Measurements from ENCODE around the gene TMEM170B. TPM values are rescaled to one million over a fixed set of nuclear protein-coding genes. Genes with fewer than 3 reads are reported as not detected.
A peak's percentile ranks its signal among the peaks of the same experiment; 100 is the strongest.

Gene TMEM170B
- total RNA-seq, 1 donor from 2014 or later: 11.6 TPM

DNA sequence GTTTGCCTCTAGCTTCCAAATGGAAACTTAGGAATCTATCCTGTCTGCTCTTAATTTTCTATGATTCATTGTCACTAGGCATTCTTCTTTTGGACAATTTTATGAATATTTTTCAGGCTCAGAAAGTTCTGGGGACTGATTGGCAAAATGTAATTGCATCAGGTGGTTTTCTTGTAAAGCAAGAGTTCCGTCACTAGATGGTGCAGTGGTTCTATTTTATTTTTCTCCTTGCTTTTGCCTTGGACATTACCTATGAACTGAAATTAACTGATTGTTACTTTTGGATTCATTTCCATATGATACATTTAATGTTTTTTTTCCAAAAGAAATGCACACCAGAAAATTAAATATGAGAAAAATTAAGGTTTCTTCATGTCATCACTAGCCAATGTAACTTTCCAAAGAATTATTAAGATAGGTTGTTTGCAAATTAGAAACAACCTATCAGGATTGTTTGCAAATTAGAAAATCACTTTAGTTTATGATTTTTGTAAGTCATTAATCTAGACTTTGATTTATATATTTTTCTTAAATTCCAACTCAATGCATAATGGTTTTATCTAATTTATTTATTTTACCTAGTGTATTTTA lies 48.0 kb downstream of the TMEM170B start:
- DNase-seq (ENCODE audit: low spot score): peak; percentile 83

DNA sequence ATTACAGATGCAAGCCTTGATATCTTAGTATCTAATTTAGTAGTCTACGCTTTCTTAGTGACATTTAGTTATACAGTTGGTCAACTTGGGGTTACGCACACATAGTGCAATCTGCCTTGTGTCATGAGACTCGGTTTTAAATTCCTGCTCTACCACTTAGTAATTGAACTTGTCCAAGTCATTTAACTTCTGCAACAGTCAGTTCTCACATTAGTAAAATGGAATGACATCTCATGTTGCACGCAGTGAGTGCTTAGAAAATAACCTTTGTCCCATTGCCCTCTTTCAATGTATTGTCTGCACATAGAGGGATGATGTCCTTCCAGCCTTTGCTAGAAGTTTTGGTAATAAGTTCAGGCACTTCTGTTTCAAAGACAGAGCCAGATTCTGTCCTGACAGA lies 48.6 kb downstream of the TMEM170B start:
- no peak for DNase-seq (ENCODE audit: low spot score)

DNA sequence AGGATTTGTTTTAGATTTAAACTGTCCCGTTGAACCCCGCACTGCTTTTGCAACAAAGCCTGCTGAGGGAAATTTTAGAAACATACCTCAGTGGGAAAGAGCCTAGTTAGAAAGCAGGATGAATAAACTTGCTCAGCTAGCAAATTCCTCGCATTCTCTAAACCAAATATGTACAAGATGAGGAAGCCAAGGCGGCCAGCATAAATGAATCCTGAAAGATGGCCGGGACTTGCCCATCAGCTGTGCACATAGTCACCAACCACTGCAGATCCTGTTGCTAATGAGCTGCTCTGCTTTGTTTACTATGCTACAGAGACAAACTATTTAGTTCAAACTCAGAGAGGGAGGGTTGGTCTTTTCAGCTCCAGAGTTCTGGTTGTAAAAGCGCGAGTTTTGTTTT lies 49.0 kb downstream of the TMEM170B start:
- DNase-seq (ENCODE audit: low spot score): peak; percentile 66

GRCh38 chr6:11589261-11589660 lies 51.7 kb downstream of the TMEM170B start:
- DNase-seq (ENCODE audit: low spot score): no peak

GRCh38 chr6:11592294-11592906 lies 54.9 kb downstream of the TMEM170B start:
- DNase-seq (ENCODE audit: low spot score): peak; percentile 68

GRCh38 chr6:11593096-11593495 lies 55.5 kb downstream of the TMEM170B start:
- DNase-seq (ENCODE audit: low spot score): no peak

- DNase-seq (ENCODE audit: low spot score): no peak
Observed at GRCh38 chr6:11595903-11596302, 58.4 kb downstream of the TMEM170B start.

- DNase-seq (ENCODE audit: low spot score): no peak
Observed at GRCh38 chr6:11596640-11597237, 59.2 kb downstream of the TMEM170B start.

DNA sequence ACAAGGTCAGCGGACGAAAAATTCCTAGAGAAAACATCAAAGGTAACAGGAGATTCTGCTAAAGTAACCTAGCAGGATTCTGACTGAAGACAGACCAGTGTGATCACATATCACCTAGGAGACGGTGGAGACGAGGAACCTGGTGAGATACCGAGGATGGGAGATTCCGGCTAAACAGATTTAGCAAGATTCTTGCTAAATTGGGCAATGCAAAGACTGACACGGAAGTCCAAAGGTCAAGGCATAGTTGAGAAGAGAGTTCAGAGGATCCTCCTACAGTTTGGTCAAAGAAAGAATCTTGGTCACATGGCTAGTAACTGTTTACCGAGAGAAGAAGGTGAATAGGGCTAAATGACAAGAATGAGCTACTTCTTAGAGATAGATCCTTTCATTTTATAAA lies 61.1 kb downstream of the TMEM170B start:
- peak; percentile 52 for DNase-seq (ENCODE audit: low spot score)

- no peak for DNase-seq (ENCODE audit: low spot score)
Observed at GRCh38 chr6:11600251-11600650, 62.7 kb downstream of the TMEM170B start.

DNA sequence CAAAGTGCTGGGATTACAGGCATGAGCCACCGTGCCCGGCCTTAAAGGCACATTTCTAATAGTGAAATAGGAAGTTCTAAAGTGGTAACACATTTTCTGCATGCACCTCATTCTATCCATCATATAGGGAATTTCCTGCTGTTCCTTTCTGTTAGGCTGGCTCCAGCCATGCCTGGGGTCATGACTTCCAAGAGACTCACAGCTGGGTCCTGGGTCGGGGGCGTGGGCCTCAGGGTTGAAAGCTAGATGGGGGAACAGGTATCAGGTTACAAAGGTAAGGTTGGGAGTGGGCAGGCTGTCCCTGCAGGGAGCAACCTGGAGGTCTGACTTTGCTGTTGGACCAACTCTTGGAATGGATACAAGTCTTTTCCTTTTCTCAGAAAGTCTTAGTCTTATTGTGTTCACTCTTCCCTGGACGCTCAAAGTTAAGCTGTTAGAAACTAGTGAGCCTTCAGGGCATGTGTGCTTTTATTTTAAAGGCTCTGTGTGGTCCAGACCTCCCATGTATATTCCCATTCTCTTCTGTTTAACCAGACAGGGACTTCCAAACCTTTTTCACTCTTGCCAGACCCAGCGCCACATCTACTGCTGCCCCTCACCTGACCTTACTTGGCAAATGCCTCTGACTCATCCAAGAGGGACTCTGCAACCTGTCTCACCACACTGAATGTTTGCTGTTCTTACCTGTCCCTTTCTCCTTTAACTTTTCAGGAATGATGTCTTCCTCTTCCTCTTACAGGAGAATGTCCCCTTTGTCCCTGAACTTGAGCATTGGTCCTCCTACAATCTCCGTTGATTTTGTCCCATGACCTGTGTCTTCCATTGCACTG lies 64.4 kb downstream of the TMEM170B start:
- DNase-seq (ENCODE audit: low spot score): no peak

DNA sequence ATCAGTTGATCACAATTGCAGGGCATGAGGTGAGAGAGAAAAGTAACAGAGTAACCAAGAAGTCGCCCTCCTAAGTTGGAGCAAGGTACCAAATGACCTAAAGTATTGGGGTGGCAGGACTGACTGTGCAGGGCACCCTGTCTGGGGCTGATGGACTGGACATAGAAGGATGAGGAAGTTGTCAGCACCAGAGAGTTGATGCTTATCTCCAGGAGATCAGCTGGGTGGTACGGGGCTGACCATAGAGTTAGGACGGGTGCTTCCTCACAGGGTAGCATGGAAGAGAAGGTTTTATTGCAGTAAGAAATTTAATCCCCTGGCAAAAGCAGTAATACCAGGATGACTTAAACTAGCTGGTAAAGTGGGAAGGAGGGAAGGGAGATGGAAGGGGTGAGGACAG lies 66.7 kb downstream of the TMEM170B start:
- DNase-seq (ENCODE audit: low spot score): no peak

DNA sequence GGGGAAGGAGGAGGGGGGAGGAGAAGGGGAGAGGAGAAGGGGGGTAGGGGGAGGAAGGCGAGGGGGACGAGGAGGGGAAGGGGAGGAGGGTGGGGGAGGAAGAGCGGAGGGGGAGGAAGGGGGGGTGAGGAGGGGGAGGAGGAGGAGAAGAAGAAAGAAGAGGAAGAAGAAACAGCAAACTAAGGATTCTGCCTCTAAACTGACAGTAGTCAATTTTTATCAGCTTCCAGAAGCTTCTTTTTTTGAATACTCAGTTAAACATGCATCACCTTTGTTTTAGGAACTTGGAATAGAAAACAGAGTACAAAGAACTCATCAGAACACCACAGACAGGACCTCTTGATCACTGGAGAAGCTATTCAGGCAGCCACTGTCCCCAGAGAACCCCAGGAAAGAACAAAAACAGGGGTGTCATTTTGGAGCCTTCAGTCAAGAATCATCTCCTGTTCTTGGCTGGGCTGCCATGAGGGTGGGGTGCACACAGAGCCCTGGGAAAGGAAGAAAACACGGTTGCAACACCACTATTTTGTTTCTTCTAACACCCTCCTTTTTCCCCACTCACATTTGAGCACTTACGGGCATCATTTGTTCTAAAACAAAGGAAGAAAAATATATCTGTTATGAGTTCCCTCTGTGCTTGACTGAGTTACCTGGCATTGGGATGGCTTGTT lies 67.4 kb downstream of the TMEM170B start:
- no peak for DNase-seq (ENCODE audit: low spot score)

DNA sequence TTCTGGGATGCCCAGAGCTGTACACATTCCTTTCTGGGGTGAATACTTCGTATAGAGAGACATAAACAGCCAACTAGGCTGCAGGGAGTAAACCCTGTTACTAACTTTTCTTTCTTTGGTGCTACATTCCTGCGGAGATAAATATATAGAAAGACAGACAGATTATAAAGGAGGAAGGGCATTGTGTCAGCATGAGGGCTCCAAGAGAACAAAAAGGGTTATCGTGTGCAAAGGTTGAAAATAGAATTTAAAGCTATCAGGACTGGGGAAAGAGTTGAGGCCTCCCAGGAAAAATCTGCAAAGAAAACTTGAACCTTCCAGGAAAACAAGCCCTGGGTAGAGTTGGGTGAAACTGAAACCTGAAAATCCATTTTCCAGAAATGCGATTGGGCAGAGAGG lies 68.0 kb downstream of the TMEM170B start:
- no peak for DNase-seq (ENCODE audit: low spot score)

DNA sequence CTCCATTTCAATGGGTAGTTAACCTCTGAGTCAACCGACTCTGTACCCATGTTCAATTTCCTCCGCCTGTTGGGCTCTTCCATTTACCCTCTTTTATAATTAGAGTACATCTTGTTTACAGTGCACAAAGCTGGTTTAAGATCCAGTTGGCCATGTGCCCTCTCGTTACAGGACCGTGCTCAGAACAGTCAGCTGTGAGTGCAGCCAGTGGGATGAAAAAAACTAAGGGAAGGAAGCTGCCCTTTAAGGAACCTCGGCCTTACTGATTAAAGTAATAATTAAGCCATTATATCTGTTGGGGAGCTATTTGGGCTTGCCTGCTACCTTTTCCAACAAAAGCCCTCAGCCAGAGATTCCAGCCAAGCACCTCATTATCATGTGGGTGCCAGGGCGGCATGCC lies 68.8 kb downstream of the TMEM170B start:
- no peak for DNase-seq (ENCODE audit: low spot score)

- DNase-seq (ENCODE audit: low spot score): peak; percentile 83
Observed at GRCh38 chr6:11607383-11607782, 69.8 kb downstream of the TMEM170B start.

- no peak for DNase-seq (ENCODE audit: low spot score)
Observed at GRCh38 chr6:11608600-11609323, 71.2 kb downstream of the TMEM170B start.

DNA sequence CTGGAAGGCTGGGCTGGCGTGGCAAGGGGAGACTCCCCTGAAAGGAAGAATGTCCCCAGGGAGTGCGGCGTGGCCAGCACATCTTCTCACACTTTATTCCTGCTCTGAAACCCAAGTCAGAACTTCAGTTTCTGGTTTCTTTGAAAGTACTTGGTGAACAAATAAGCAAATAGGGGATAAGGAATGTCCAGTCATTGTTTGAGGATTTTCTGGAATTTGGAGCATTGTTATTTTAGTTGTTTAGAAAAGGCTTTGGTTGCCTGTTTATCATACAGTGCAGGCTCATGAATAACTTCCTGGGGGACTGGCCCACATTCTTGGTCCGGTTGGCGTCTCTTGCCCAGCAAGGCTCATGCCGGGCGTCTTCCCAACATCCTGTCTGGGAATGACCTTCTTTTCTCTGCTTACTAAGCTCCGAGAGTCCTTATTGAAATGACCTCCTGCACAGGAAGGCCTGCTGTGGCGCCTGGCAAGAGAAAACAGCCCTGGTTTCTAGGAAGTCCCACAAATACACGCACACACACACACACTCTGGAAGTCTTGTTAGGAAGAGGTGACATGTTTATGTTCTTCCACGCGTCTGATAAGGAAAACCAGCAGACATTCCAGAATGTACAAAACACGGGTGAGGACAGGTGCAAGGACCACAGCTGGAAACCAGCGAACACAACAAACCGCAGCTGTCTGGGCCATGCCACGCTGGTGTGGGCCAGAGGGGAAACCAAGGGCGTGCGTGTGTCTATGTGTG lies 71.9 kb downstream of the TMEM170B start:
- DNase-seq (ENCODE audit: low spot score): peak; percentile 72

DNA sequence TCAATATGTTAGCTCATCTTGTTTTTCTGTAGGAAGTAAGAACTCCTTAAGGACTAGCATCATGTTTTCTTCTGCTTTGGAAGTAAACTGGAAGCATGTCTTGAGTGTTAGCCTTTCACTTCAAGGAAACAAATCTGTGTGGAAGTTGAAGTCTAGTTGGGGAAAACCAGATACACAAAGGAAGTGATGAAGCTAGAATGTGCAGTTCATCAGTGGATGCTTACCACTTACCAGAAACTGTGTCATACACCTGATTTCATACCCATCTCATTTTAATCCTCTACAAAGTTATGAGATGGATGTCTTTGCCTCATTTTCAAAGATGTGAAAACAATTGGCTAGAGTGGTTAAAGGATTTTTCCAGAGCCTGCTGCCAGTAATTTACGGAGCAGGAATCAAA lies 75.8 kb downstream of the TMEM170B start:
- no peak for DNase-seq (ENCODE audit: low spot score)

DNA sequence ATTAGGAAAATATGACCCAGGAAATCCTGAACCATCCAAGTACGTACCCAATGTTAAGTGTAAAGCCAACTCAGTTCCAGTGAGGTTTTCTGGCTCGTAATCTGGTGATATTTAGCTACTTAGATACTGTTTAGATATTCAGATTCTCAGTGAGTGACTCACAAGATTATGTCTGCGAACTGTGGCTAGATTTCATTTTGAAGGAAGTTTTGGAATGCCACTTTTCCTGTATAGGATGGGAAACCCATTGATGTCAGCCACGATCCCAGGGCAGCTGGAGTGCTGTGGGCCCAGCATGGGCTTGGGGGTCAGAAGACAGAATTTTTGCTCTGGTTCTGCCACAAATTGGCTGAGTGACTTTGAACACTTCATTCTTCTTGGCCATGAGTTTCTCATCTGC lies 76.3 kb downstream of the TMEM170B start:
- peak; percentile 69 for DNase-seq (ENCODE audit: low spot score)

All from umbilical cord (tissue), 2 donors.